Transverse colon (tissue), 4 donors: ENCODE results near the gene ELANE. TPM values are rescaled to one million over a fixed set of nuclear protein-coding genes. Genes with fewer than 3 reads are reported as not detected.
"Not testable (repeated sequence)": the region's sequence is repeated elsewhere in the genome, so short reads cannot be mapped to it uniquely, and the experiment has no call there.

ENCODE experiments used
- DNase-seq: peaks from one replicate; pipeline ENCODE4 v3.0.0-alpha.2; 2019
- H3K27ac ChIP-seq, 4 donors: fragments of 200-600 bp; sonication (generic); 2 replicates each; pipeline ENCODE4 v1.5.1; 2016 to 2018; ENCODE audit warnings: inconsistent platforms in 4 of 4
- H3K27me3 ChIP-seq: fragments of 200-600 bp; sonication (generic); 2 replicates; pipeline ENCODE4 v1.5.1; 2017; ENCODE audit warnings: inconsistent platforms
- H3K36me3 ChIP-seq, 4 donors: fragments of 200-600 bp; sonication (generic); 2 replicates each; pipeline ENCODE4 v1.5.1; 2017 to 2019; ENCODE audit warnings: inconsistent platforms in 4 of 4
- H3K4me1 ChIP-seq, 4 donors: fragments of 200-600 bp; sonication (generic); 2 replicates each; pipeline ENCODE4 v1.5.1; 2017 to 2020; ENCODE audit warnings: inconsistent platforms in 4 of 4
- H3K4me3 ChIP-seq, 4 donors: fragments of 200-600 bp; sonication (generic); 1 replicate in 1 of 4; 2 replicates in 3 of 4; pipeline versions ENCODE4 v1.5.1 to v1.6.1; 2017 to 2019; ENCODE audit warnings: inconsistent platforms in 4 of 4
- H3K9me3 ChIP-seq, 2 donors: fragments of 200-600 bp; sonication (generic); 2 replicates each; pipeline ENCODE4 v1.5.1; 2017 to 2019; ENCODE audit warnings: inconsistent platforms in 2 of 2
- EP300 ChIP-seq: sonication (generic); formaldehyde crosslinking; IDR thresholded peaks from one replicate; pipeline ENCODE4 v1.6.1; 2017; ENCODE audit warnings: antibody characterized with exemption, low read depth
- POLR2A ChIP-seq: fragments of 450-650 bp; IDR thresholded peaks from one replicate; pipeline ENCODE4 v1.6.1; 2016; ENCODE audit warnings: antibody characterized with exemption, mild to moderate bottlenecking, moderate library complexity
- POLR2AphosphoS5 ChIP-seq, 3 donors: sonication (generic); formaldehyde crosslinking; IDR thresholded peaks; one replicate each; pipeline ENCODE4 v1.6.1; 2016; ENCODE audit warnings: antibody characterized with exemption in 3 of 3
- WGBS, 2 donors: methylation state at CpG; one replicate each; pipeline ENCODE4 v1.1.5; 2018; ENCODE audit warnings: low coverage in 1 of 2; 5-methylcytosine and 5-hydroxymethylcytosine counted together
- in situ Hi-C, 4 donors: fragments of 200-750 bp; cut with MboI; loops; one replicate each; pipeline versions ENCODE4 v1.15.0 to v1.15.1; 2017; ENCODE audit warnings: low sequenced_read_pairs in 3 of 4, low pct_ligation_motif_present in 1 of 4, low pct_unique_long_range_greater_than_20kb in 1 of 4
- intact Hi-C: fragments of 100-400 bp; cut with DNase I; formaldehyde crosslinking; loops from one replicate; pipeline ENCODE4 v1.15.1; 2023; ENCODE audit warnings: low total_unique reads
- total RNA-seq, 4 donors: library from RNA; depleted of rRNA; stranded (reverse); fragments of >200 nt; gene quantifications; one replicate each; pipeline ENCODE4 v1.1.0, GENCODE V29; 2016
- TF ChIP-seq, protein P1 (sequence below), 5 experiments: fragments of 200-600 bp in 3 of 5; fragments of 450-650 bp in 2 of 5; sonication (generic) in 3 of 5; IDR thresholded peaks; 1 replicate in 2 of 5; 2 replicates in 3 of 5; pipeline ENCODE4 v1.5.1; 2016 to 2017; ENCODE audit warnings: antibody characterized with exemption in 5 of 5, inconsistent platforms in 3 of 5, mild to moderate bottlenecking in 2 of 5, moderate library complexity in 1 of 5

The ELANE gene
- total RNA-seq, 4 donors from 2014 or later: 0.79 to 2.2 TPM; not detected in 2

DNA sequence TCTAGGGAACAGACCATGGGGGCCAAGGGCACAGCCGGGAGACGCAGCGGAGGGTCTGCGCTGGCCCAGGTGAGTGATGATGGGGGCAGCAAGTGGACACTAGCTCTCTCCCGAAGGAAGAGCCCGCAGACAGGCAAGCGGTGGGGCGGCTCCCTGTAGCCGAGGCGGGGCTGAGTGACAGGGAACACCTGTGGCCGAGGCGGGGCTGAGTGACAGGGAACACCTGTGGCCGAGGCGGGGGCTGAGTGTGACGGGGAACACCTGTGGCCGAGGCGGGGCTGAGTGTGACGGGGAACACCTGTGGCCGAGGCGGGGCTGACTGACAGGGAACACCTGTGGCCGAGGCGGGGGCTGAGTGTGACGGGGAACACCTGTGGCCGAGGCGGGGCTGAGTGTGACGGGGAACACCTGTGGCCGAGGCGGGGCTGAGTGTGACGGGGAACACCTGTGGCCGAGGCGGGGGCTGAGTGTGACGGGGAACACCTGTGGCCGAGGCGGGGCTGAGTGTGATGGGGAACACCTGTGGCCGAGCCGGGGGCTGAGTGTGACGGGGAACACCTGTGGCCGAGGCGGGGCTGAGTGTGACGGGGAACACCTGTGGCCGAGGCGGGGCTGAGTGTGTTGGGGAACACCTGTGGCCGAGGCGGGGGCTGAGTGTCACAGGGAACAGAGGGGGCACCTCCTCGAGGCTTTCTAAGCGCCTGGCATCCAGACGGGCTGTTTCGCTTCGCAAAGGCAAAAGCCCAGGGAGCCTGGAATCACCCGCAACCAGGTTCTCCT, 39.5 kb downstream of the ELANE start:
- 33% methylated on average over 31 of the region's 50 CpGs; no CpG with 5 or more reads in 1 of the 2 donors for WGBS, 2 donors

DNA sequence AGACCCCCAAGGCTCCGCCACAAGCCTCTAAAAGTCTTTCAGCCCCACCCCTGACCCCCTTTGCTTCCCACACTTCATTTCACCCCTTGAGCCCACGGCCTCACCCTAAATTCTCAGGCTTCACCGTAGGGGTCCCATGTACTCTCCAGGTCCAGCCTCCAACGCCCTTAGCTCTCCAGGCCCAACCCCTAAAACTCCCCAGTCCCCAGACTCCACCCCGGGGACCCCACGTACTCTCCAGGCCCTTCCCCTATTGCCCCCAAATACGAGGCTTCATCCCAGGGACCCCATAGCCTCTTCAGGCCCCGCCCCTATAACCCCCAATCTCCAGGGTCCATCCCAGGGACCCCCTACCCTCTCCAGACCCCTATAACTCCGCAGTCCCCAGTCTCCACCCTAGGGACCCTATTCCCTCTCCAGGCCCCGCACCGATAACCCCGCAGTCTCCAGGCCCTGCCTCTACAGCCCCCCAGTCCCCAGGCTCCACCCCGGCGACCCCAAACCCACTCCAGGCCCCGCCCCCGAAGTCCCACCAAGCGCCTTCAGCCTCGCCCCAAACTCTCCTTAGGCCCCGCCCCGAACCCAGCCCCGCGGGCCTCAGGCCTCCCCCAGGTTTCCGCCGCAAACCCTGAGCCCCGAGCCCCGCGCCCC, 40.3 kb downstream of the ELANE start:
- no peaks in the 10 kb centered on the region for H3K27me3 ChIP-seq
- H3K4me3 ChIP-seq: peak overlapping the region; percentile 52 to 92 (median 90)
- H3K36me3 ChIP-seq: peaks cover 0 to 9% (median 3%) of the 10 kb centered on the region in 4 donors
- TF ChIP-seq POLR2A: no peak
- TF ChIP-seq EP300: no peak
- no peak for TF ChIP-seq POLR2AphosphoS5 (IDR thresholded peaks at IDR 0.05)
- WGBS, 2 donors: 0 to 3% methylated on average over 6 to 22 of the region's 27 CpGs
- no peaks in the 10 kb centered on the region for H3K9me3 ChIP-seq
- peak; percentile 44 for DNase-seq
- peak overlapping the region; percentile 87 to 95 (median 94) for H3K27ac ChIP-seq
- in situ Hi-C loops (no loop called here), intact Hi-C loops (no loop called here)
- H3K4me1 ChIP-seq: peaks cover 0 to 16% (median 12%) of the 10 kb centered on the region in 4 donors

More for the DNA sequence above, 39.5 kb downstream of the ELANE start:
- in situ Hi-C loops, H3K9me3 ChIP-seq, intact Hi-C loops, H3K27me3 ChIP-seq: not testable (repeated sequence)
- peak overlapping the region; percentile 87 to 95 (median 94) for H3K27ac ChIP-seq
- peaks cover 0 to 13% (median 4%) of the 10 kb centered on the region in 4 donors for H3K36me3 ChIP-seq
- peak overlapping the region in 3 of 4 donors; percentile 89 to 92 (median 90) for H3K4me3 ChIP-seq
- peak in 1 of 3 donors; percentile 11 for TF ChIP-seq POLR2AphosphoS5 (IDR thresholded peaks at IDR 0.05)
- DNase-seq: peak; percentile 85
- peaks cover 0 to 16% (median 12%) of the 10 kb centered on the region in 4 donors for H3K4me1 ChIP-seq

DNA sequence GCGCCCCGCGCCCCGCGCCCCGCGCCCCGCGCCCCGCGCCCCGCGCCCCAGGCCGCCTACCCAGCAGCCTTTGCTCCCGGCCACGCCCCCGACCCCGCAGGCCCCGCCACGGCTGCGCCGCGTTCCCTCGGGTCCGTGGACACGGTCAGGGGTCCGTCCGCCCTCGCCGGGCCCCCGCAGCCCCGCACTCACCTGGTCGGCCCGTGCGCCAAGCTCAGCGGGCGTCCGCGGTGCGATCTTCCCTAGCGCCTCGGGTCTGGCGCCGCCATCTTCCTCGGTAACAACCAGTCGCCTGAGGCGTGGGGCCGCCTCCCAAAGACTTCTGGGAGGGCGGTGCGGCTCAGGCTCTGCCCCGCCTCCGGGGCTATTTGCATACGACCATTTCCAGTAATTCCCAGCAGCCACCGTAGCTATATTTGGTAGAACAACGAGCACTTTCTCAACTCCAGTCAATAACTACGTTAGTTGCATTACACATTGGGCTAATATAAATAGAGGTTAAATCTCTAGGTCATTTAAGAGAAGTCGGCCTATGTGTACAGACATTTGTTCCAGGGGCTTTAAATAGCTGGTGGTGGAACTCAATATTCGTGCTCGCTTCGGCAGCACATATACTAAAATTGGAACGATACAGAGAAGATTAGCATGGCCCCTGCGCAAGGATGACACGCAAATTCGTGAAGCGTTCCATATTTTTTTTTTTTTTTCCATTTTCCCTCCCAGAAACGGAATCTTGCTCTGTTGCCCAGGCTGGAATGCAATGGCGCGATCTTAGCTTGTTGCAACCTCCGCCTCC, 41.0 kb downstream of the ELANE start, which contains the start of the genes MED16 and RNU6-9:
Gene MED16 (minus strand): TSS at position 294 of the 796 bp plus-strand sequence. CDS start 2,056 bp downstream, outside the sequence.
Gene RNU6-9 (plus strand): TSS at position 591 of the 796 bp plus-strand sequence.
- 0% methylated on average over 8 to 45 of the region's 69 CpGs for WGBS, 2 donors
- in situ Hi-C loops: no loop called here
- peak within 1 kb of the TSS; percentile 87 to 95 (median 94) for H3K27ac ChIP-seq
- no peaks in the 10 kb centered on the region for H3K27me3 ChIP-seq
- peak within 1 kb of the TSS; percentile 52 to 92 (median 90) for H3K4me3 ChIP-seq
- H3K36me3 ChIP-seq: peaks cover 0 to 6% (median 3%) of the 10 kb centered on the region in 4 donors
- no peaks in the 10 kb centered on the region for H3K9me3 ChIP-seq
- peaks cover 0 to 16% (median 12%) of the 10 kb centered on the region in 4 donors for H3K4me1 ChIP-seq
- DNase-seq: peak; percentile 94
- intact Hi-C loops: no loop called here
- TF ChIP-seq, protein P1, sequence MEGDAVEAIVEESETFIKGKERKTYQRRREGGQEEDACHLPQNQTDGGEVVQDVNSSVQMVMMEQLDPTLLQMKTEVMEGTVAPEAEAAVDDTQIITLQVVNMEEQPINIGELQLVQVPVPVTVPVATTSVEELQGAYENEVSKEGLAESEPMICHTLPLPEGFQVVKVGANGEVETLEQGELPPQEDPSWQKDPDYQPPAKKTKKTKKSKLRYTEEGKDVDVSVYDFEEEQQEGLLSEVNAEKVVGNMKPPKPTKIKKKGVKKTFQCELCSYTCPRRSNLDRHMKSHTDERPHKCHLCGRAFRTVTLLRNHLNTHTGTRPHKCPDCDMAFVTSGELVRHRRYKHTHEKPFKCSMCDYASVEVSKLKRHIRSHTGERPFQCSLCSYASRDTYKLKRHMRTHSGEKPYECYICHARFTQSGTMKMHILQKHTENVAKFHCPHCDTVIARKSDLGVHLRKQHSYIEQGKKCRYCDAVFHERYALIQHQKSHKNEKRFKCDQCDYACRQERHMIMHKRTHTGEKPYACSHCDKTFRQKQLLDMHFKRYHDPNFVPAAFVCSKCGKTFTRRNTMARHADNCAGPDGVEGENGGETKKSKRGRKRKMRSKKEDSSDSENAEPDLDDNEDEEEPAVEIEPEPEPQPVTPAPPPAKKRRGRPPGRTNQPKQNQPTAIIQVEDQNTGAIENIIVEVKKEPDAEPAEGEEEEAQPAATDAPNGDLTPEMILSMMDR (IDR thresholded peaks at IDR 0.05): peak in 1 of 5 experiments; percentile 14
- TF ChIP-seq POLR2A (peak; percentile 84), POLR2AphosphoS5 (IDR thresholded peaks at IDR 0.05) (peak; percentile 75 to 95 (median 90)), EP300 (no peak)

DNA sequence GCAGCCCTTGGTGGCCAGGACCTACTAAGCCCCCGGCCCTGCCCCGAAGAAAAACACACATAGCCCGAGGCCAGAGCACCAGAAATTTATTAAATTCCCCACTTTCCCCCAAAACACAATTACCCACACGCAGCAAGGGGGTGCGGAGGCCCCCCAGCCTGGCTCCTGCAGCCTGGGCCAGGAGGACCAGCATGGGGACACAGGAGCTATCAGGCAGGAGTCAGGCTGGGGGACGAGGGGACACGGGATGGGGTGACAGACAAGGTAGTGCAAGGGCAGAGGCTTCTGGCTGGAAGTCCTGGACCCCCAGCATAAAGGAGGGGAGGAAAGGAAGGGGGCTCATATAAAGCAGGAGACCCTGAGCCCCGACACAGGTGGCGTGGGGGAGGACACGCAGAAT, 44.3 kb downstream of the ELANE start:
- Histone ChIP-seq H3K27me3 (no peaks in the 10 kb centered on the region), H3K4me1 (peaks cover 0 to 12% (median 10%) of the 10 kb centered on the region in 4 donors), H3K4me3 (no peak overlapping the region), H3K9me3 (no peaks in the 10 kb centered on the region), H3K36me3 (no peaks in the 10 kb centered on the region), H3K27ac (no peak overlapping the region)
- TF ChIP-seq, protein P1 (IDR thresholded peaks at IDR 0.05): no peak
- TF ChIP-seq EP300: no peak
- no peak for TF ChIP-seq POLR2A
- TF ChIP-seq POLR2AphosphoS5 (IDR thresholded peaks at IDR 0.05): no peak
- in situ Hi-C loops (no loop called here), intact Hi-C loops (no loop called here)
- no peak for DNase-seq
- WGBS, 2 donors: 91% methylated on average over 10 of the region's 10 CpGs; no CpG with 5 or more reads in 1 of the 2 donors
